Muscle of leg (tissue), 11 donors: ENCODE results near the gene TBCEL. TPM values are rescaled to one million over a fixed set of nuclear protein-coding genes. Genes with fewer than 3 reads are reported as not detected.

Source experiments
- DNase-seq: peaks from one replicate; pipeline ENCODE4 v3.0.0; 2013
- H3K27ac ChIP-seq: one replicate; pipeline ENCODE4 v1.5.1; 2013; ENCODE audit warnings: mild to moderate bottlenecking, low read length, control low read depth
- H3K27me3 ChIP-seq: one replicate; pipeline ENCODE4 v1.6.1; 2013; ENCODE audit warnings: low read length; ENCODE audit not compliant: control insufficient read depth, insufficient read depth
- H3K36me3 ChIP-seq: one replicate; pipeline ENCODE4 v1.6.1; 2013; ENCODE audit warnings: low read length; ENCODE audit not compliant: control insufficient read depth, insufficient read depth
- H3K4me1 ChIP-seq: one replicate; pipeline ENCODE4 v1.6.1; 2013; ENCODE audit warnings: low read length; ENCODE audit not compliant: control insufficient read depth, insufficient read depth
- H3K4me3 ChIP-seq: one replicate; pipeline ENCODE4 v1.5.1; 2013; ENCODE audit warnings: low read length, control low read depth
- H3K9me3 ChIP-seq: replicated peaks from 2 replicates; pipeline ENCODE4 v1.6.1; 2013; ENCODE audit warnings: low read depth, low read length; ENCODE audit not compliant: control insufficient read depth
- WGBS: methylation state at CpG from one replicate; pipeline ENCODE4 v1.1.5; 2013; ENCODE audit warnings: missing lambda C conversion rate; ENCODE audit not compliant: insufficient coverage; 5-methylcytosine and 5-hydroxymethylcytosine counted together
- polyA plus RNA-seq, 8 donors: library from polyadenylated mRNA; unstranded; fragments of 120-200 nt; gene quantifications; one replicate each; pipeline versions ENCODE4 v1.2.1 to v1.2.3, GENCODE V29; 2013; ENCODE audit warnings: inconsistent platforms in 1 of 8, low replicate concordance in 1 of 8; ENCODE audit not compliant: insufficient read length in 8 of 8, insufficient read depth in 1 of 8
- total RNA-seq: library from RNA; stranded (reverse); fragments of 120-200 nt; gene quantifications from one replicate; pipeline ENCODE4 v1.2.4, GENCODE V29; 2013

TBCEL gene
- total and polyA plus RNA-seq, 9 donors, result 9.1 to 31.6 (median 12.9) TPM

DNA sequence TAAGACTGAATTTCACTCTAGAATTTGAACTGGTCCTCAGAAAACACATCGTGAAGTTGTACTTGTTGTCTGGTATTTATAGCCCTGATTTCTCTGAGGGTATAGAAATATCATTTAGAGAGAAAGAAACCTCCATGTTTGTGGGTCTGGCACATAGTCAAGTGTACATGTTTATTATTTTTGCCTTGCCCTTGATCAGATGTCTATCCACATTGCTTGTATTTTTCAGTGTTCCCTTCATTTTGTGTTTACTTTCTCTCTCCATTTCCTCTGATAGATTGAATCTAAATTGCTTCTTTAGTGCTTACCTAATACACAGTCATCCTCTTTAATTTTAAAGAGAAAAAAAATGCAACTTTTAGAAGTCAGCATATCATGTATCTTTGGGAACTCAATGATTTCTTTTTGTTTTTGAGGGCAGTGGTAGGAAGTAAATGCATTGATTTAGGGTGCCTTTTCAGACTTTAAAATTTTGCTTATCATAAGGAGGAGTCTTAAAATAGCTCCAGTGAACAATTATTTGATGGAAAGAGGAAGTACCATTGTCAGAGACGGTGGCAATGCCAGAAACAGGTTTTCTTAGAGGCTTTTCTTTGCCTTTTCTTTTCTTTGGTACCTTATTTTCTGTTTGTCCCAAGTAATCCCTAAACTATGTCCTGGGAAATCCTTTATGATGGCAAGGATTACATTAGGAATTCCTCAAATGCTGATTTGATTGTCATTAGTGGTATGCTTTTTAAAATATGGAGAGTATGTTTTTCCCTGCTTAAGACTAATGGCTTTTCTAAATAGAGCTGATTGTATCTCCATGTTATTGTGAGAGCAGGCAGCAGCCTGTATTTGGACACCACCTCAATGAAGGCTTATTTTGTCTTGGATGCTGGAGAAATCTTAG is 47.3 kb downstream of the TBCEL start:
- WGBS, result no CpG with 5 or more reads among the region's 2 CpGs
- Histone ChIP-seq H3K27me3 (no peaks in the 10 kb centered on the region), H3K27ac (no peak overlapping the region), H3K4me3 (no peak overlapping the region), H3K9me3 (no peaks in the 10 kb centered on the region), H3K4me1 (peaks cover 9% of the 10 kb centered on the region), H3K36me3 (peaks cover 8% of the 10 kb centered on the region)
- DNase-seq, result no peak

GRCh38 chr11:121071846-121072450 is 48.0 kb downstream of the TBCEL start:
- Histone ChIP-seq H3K9me3 (no peaks in the 10 kb centered on the region), H3K27me3 (no peaks in the 10 kb centered on the region), H3K36me3 (peaks cover 8% of the 10 kb centered on the region), H3K4me1 (peaks cover 9% of the 10 kb centered on the region), H3K27ac (no peak overlapping the region), H3K4me3 (no peak overlapping the region)
- peak; percentile 60 for DNase-seq
- WGBS, result 41% methylated on average over 4 of the region's 5 CpGs

DNA sequence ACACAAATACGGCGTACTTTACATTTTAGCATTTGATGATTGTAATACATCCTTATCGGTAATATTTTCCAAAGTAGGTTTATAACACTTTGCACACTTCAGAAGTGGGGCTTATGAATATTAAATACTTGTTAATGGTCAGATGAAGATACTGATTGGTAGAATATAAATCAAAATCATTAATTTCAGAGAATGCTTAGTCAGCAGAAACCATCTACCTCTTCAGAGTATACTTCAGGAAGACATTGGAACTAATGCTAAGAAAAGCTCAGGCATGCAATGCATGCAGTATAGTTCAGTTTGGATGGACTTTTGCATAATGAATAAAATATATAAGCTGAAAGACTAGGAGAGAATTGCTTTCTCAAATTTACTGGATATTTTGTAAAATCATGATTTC is 57.4 kb downstream of the TBCEL start:
- Histone ChIP-seq H3K27me3 (no peaks in the 10 kb centered on the region), H3K36me3 (no peaks in the 10 kb centered on the region), H3K27ac (no peak overlapping the region), H3K4me1 (no peaks in the 10 kb centered on the region), H3K4me3 (no peak overlapping the region), H3K9me3 (no peaks in the 10 kb centered on the region)
- no peak for DNase-seq
- no CpG with 5 or more reads among the region's 3 CpGs for WGBS

DNA sequence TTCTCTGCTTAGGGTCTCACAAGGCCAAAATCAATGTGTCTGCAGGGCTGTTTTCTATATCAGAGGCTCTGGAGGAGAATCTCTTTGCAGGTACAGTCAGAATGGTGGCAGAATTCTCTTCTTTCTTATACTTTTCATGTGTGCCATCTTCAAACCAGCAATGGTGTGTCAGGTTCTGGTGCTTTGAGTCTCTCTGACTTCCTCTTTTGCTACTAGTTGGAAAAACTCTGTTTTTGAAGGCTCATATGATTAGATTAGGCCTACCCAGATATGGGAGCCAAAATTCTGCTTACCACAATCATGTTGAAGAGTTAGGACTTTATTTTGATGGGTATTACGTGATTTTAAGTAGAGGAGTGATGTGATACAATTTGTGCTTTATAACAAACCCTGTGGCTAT is 58.3 kb downstream of the TBCEL start:
- H3K27ac ChIP-seq, result no peak overlapping the region
- no peaks in the 10 kb centered on the region for H3K27me3 ChIP-seq
- no peaks in the 10 kb centered on the region for H3K4me1 ChIP-seq
- no peaks in the 10 kb centered on the region for H3K9me3 ChIP-seq
- no peak overlapping the region for H3K4me3 ChIP-seq
- WGBS, result 100% methylated on average over 1 of the region's 1 CpG
- H3K36me3 ChIP-seq, result peaks cover 3% of the 10 kb centered on the region
- DNase-seq, result no peak

- Histone ChIP-seq H3K36me3 (peaks cover 5% of the 10 kb centered on the region), H3K27ac (no peak overlapping the region), H3K27me3 (no peaks in the 10 kb centered on the region), H3K9me3 (no peaks in the 10 kb centered on the region), H3K4me3 (no peak overlapping the region), H3K4me1 (no peaks in the 10 kb centered on the region)
- WGBS, result 90% methylated on average over 1 of the region's 1 CpG
- peak; percentile 36 for DNase-seq
These were observed 58.8 kb downstream of the TBCEL start for GRCh38 chr11:121082670-121083069.

- Histone ChIP-seq H3K27me3 (no peaks in the 10 kb centered on the region), H3K9me3 (no peaks in the 10 kb centered on the region), H3K4me1 (no peaks in the 10 kb centered on the region), H3K27ac (no peak overlapping the region), H3K36me3 (peaks cover 6% of the 10 kb centered on the region), H3K4me3 (no peak overlapping the region)
- 86% methylated on average over 2 of the region's 4 CpGs for WGBS
- DNase-seq, result no peak
These were observed 63.0 kb downstream of the TBCEL start for GRCh38 chr11:121086866-121087265.

GRCh38 chr11:121089566-121089965 is 65.7 kb downstream of the TBCEL start:
- no peak overlapping the region for H3K4me3 ChIP-seq
- H3K36me3 ChIP-seq, result peaks cover 6% of the 10 kb centered on the region
- no CpG with 5 or more reads among the region's 1 CpG for WGBS
- H3K27ac ChIP-seq, result no peak overlapping the region
- no peaks in the 10 kb centered on the region for H3K27me3 ChIP-seq
- no peaks in the 10 kb centered on the region for H3K4me1 ChIP-seq
- DNase-seq, result no peak
- no peaks in the 10 kb centered on the region for H3K9me3 ChIP-seq

DNA sequence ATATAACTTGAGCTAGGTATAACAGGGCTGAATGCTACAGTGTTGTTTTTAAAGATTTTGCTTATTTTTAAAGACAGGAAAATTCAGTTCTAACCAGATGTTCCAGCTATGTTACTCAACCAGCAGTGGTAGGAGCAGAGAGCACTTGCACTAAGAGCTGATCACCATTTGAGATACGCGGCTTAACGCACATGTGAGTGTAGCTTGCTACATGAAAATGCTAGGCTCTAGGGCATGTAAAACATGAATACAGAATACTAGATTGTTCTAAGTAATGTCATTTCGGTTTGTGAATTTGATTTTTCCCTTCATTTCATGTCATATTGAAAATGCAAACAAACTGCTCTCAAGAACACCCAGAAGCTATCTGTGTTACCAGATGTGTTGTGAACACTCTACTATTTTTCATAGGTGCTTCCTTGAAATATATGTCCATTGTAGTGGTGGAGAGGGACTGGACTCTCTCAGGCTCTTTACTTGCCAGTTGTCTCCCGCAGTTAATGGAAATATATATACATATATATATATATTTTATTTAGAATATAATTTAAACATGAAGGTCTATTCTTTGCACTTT is 66.3 kb downstream of the TBCEL start:
- Histone ChIP-seq H3K27me3 (no peaks in the 10 kb centered on the region), H3K27ac (no peak overlapping the region), H3K4me3 (no peak overlapping the region), H3K36me3 (peaks cover 6% of the 10 kb centered on the region), H3K9me3 (no peaks in the 10 kb centered on the region), H3K4me1 (no peaks in the 10 kb centered on the region)
- DNase-seq, result no peak
- 97% methylated on average over 3 of the region's 5 CpGs for WGBS

GRCh38 chr11:121091492-121092152 is 67.7 kb downstream of the TBCEL start:
- no peaks in the 10 kb centered on the region for H3K4me1 ChIP-seq
- H3K27ac ChIP-seq, result no peak overlapping the region
- peaks cover 6% of the 10 kb centered on the region for H3K36me3 ChIP-seq
- DNase-seq, result peak; percentile 52
- no peak overlapping the region for H3K4me3 ChIP-seq
- H3K27me3 ChIP-seq, result no peaks in the 10 kb centered on the region
- 100% methylated on average over 1 of the region's 3 CpGs for WGBS
- no peaks in the 10 kb centered on the region for H3K9me3 ChIP-seq

GRCh38 chr11:121095561-121095960 is 71.7 kb downstream of the TBCEL start:
- no peak overlapping the region for H3K27ac ChIP-seq
- WGBS, result 78% methylated on average over 1 of the region's 1 CpG
- no peaks in the 10 kb centered on the region for H3K9me3 ChIP-seq
- no peak for DNase-seq
- no peaks in the 10 kb centered on the region for H3K27me3 ChIP-seq
- no peaks in the 10 kb centered on the region for H3K36me3 ChIP-seq
- no peak overlapping the region for H3K4me3 ChIP-seq
- no peaks in the 10 kb centered on the region for H3K4me1 ChIP-seq
